ENCODE results near the gene NID1.

NID1 gene

GRCh38 chr1:235939480-235939775, 125.5 kb downstream of the NID1 start:
- in situ Hi-C loops (cut with HindIII; ENCODE audit: low sequenced_read_pairs), result no loop called here
- TF ChIP-seq CTCF (IDR thresholded peaks at IDR 0.05; ENCODE audit: low read depth, low read length, missing control alignments), result no peak
- DNase-seq (ENCODE audit: low read depth), result no peak
- H3K4me3 ChIP-seq (ENCODE audit: low read depth, low read length), result no peak overlapping the region

- no peak for DNase-seq (ENCODE audit: low read depth)
- in situ Hi-C loops (cut with HindIII; ENCODE audit: low sequenced_read_pairs), result no loop called here
- no peak overlapping the region for H3K4me3 ChIP-seq (ENCODE audit: low read depth, low read length)
- TF ChIP-seq CTCF (IDR thresholded peaks at IDR 0.05; ENCODE audit: low read depth, low read length, missing control alignments), result no peak
Observed at GRCh38 chr1:235938709-235939479, 126.0 kb downstream of the NID1 start.

- no peak for DNase-seq (ENCODE audit: low read depth)
- in situ Hi-C loops (cut with HindIII; ENCODE audit: low sequenced_read_pairs), result no loop called here
- no peak overlapping the region for H3K4me3 ChIP-seq (ENCODE audit: low read depth, low read length)
- TF ChIP-seq CTCF (IDR thresholded peaks at IDR 0.05; ENCODE audit: low read depth, low read length, missing control alignments), result no peak
Observed at GRCh38 chr1:235937123-235937522, 127.8 kb downstream of the NID1 start.

- no peak overlapping the region for H3K4me3 ChIP-seq (ENCODE audit: low read depth, low read length)
- no peak for TF ChIP-seq CTCF (IDR thresholded peaks at IDR 0.05; ENCODE audit: low read depth, low read length, missing control alignments)
- DNase-seq (ENCODE audit: low read depth), result no peak
- in situ Hi-C loops (cut with HindIII; ENCODE audit: low sequenced_read_pairs), result no loop called here
Observed at GRCh38 chr1:235935235-235936225, 129.4 kb downstream of the NID1 start.

GRCh38 chr1:235933766-235934116, 131.1 kb downstream of the NID1 start:
- in situ Hi-C loops (cut with HindIII; ENCODE audit: low sequenced_read_pairs), result no loop called here
- H3K4me3 ChIP-seq (ENCODE audit: low read depth, low read length), result no peak overlapping the region
- TF ChIP-seq CTCF (IDR thresholded peaks at IDR 0.05; ENCODE audit: low read depth, low read length, missing control alignments), result no peak
- no peak for DNase-seq (ENCODE audit: low read depth)

GRCh38 chr1:235933017-235933765, 131.7 kb downstream of the NID1 start:
- no peak overlapping the region for H3K4me3 ChIP-seq (ENCODE audit: low read depth, low read length)
- no peak for DNase-seq (ENCODE audit: low read depth)
- no peak for TF ChIP-seq CTCF (IDR thresholded peaks at IDR 0.05; ENCODE audit: low read depth, low read length, missing control alignments)
- in situ Hi-C loops (cut with HindIII; ENCODE audit: low sequenced_read_pairs), result no loop called here
